ENCODE results near the gene ADAM12.
"Not testable (repeated sequence)": the region's sequence is repeated elsewhere in the genome, so short reads cannot be mapped to it uniquely, and the experiment has no call there.

Gene ADAM12

DNA sequence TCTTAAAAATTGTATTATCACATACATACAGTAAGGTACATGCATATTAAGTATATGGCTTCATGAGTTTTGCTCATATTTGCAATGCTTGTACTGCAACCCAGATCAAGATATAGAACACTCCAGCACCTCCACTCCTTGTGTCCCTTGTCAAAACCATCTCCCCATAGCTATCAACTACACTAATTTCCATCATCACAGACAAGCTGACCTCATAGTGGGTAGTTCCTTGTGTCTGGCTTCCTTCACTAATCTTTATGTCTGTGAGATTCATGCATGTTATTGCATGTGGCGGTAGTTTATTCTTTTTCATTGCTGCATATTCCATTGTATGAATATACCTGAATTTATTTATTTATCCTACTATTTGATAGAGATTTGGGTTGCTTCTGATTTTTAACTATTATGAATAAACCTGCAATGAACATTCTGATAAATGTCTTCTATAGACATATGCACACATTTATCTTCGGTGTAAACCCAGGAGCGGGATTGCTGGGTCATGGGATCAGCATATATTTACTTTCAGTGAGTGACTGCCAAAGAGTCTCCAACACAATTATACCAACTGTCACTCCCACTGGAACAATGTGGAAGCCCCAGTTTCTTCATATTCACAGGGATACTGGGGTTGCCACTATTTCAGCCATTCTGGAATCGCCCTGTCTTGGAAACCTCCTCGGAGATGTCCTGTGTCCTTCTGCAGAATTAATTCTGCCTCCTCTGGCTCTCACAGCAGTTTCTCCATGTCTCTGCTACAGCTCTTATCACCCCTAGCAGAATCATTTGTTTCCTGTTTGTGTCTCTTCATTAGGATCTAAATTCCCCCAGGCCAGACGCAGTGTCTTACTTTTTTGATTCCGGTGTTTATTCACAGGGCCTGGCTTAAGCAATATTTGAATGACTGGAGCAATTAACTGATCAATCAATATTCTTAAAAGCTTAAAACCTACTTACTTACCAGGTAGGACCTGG is 14.7 kb upstream of the ADAM12 start:
- no peak for DNase-seq (ENCODE audit: low read depth, low spot score)

DNA sequence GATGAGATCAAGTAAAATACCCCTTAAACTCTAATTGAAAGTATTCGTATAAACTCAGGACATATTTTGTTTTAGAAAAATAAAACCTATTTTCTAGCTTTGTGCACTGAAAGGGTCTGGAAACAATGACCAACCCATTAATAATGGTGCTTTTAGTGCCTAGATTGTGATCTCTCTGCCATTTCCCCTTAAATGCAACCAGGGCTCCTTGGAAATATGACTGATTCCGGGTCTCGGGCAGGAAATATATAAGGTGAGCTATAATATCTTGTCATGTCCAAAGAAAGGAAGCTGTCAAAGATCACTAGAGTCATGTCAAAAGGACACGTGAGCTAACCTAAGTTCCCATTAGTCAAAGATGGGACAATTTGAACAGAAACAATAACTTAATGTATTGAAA is 12.4 kb upstream of the ADAM12 start:
- DNase-seq (ENCODE audit: low read depth, low spot score) = no peak

DNA sequence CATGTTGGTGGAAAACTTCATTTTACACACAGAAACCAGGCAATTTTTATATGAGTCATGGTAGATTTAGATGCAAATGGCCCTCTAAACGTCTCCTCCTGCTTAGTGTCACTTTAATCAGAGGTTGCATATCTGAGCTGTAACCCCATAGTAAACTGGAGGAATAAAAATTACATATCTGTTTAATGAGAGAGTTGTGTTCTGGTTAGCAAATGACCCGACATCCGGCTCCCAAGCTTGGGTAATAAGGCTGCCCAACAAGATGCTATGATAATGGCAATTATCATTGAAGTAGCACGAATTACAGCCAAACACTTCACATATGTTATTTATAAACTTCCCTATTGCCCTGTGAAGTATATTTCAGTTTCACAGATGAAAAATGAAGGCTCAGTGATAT is 10.6 kb upstream of the ADAM12 start:
- DNase-seq (ENCODE audit: low read depth, low spot score) = no peak

DNA sequence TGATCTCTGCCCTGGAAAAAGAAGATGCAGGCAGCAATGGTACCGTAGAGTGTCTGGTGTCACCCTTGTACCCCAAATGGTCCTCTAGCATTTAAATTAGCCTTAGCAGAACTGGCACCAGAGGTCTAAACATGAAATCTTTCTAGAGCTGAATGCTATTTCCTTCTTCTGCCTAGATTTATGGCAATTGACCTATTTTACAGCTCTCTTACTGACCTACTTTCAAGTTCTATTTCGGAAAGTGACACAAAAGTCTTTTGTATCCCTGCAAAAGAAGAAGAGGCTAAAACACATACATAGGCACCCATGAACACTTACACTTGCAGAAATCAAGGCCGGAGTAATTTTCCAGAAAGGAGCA is 10.1 kb upstream of the ADAM12 start:
- no peak for DNase-seq (ENCODE audit: low read depth, low spot score)

DNA sequence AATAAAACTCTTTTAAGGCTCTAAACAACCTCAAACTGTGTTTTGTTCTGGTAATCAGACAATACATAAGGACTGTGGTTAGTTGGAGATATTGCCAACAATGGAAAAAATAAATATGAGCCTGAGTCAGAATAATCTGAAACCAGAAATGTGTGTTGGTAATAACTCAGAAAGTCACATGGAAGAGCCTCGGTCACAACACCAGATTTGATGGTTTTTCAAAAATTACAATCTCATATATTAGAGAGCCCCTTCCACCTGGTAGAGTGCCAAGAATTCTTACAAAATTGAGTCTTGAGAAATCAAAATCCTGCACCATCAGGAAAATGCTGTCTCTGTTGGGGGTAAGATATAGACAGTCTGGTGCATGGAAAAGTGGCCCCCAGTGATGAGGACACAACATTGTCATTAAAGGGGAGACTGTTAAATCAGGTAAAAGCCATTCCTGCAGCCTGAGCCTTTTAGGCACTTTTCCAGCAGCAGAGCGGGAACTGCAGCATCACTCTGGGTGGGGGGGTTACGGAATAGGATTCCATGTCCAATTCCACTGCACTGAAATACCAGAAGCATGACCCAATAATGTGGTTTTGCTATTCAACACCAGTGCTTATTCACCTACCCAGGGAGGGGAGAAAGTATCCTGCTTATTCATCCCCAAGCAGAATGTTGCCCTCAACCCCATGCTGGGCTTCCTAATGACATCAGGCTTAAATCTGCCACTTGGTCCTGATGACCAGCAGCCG is 9.5 kb upstream of the ADAM12 start:
- peak; percentile 65 for DNase-seq (ENCODE audit: low read depth, low spot score)

DNA sequence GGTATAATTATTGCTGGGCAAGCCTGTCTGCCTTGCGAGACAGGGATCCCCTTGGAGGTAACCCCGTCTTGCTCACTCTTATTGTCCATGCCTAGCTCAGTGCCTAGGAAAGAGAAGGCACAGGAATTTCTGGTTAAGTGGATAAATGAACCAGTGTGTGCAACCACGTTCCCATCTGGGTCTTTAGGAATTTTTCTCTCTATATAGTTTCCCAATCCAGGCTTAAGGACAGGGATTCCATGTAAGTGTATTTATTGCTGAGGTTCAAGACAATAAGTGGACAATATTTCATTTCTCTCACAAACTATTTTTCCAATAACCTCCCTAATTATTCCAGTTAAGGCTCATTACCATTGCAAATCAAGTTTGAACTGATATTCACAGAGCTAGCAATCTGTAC is 8.9 kb upstream of the ADAM12 start:
- no peak for DNase-seq (ENCODE audit: low read depth, low spot score)

DNA sequence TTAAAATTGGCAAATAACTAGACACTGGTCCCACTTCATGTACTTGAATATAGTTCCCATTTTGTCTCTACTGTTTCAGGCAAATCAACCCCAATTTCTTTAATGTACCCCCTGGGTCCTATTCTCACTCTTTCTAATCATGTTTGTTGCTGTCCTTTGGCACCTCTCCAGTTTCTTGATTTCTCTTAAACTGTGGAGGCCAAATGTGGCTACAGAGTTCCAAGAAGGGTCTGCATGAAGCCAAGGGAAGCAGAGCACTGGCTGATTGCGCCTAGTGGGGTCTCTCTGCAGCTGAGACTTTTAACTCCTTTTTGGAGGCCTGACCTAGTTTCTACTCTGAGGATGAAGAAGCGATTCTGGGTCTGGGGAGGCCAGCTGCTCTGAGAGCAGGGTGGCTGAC is 6.7 kb upstream of the ADAM12 start:
- no peak for DNase-seq (ENCODE audit: low read depth, low spot score)

DNA sequence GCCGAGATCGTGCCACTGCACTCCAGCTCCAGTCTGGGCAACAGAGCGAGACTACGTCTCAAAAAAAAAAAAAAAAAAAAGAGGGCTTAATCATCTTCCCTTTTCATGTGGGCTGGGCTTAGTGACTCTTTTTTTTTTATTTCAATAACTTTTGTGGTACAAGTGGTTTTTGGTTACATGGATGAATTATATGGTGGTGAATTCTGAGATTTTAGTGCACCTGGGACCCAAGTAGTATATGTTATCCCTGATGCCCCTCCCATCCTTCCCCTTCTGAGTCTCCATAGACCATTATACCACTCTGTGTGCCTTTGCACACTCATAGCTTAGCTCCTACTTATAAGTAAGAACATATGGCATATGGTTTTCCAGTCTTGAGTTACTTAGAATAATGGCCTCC is 4.8 kb upstream of the ADAM12 start:
- DNase-seq (ENCODE audit: low read depth, low spot score) = no peak

DNA sequence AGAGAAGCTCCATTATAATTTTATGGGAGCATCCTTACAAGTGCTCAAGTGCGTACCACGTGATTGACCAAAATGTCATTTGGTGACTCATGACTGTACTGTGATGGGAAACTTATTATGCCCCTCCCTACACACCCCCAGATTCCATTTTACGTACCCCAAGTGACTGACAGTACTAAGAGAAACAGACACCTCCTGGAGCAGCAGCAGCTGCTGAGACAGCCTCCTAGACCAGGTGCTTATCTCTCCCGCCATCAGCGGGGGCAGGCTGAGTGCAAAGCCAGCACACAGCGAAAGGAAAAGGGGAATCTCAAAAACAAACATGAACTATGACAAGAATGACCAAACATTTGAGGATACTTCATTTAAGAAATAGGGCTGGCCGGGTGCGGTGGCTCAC is 4.2 kb upstream of the ADAM12 start:
- DNase-seq (ENCODE audit: low read depth, low spot score) = no peak

DNA sequence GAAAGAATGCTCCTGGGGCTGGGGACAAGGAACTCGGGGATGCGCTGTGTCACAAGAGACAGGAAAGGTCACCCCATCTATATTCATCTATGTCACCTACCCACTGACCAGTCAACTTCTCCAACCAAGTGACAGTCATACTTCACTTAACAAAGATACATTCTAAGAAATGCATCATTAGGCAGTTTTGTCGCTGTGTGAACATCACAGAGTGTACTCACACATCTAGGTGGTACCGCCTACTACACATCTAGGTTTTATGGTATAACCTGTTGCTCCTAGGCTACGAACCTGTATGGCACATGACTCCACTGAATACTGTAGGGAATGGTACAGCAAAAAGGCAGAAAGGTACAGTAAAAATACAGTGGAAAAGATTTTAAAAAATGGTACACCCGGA is 3.8 kb upstream of the ADAM12 start:
- no peak for DNase-seq (ENCODE audit: low read depth, low spot score)

DNA sequence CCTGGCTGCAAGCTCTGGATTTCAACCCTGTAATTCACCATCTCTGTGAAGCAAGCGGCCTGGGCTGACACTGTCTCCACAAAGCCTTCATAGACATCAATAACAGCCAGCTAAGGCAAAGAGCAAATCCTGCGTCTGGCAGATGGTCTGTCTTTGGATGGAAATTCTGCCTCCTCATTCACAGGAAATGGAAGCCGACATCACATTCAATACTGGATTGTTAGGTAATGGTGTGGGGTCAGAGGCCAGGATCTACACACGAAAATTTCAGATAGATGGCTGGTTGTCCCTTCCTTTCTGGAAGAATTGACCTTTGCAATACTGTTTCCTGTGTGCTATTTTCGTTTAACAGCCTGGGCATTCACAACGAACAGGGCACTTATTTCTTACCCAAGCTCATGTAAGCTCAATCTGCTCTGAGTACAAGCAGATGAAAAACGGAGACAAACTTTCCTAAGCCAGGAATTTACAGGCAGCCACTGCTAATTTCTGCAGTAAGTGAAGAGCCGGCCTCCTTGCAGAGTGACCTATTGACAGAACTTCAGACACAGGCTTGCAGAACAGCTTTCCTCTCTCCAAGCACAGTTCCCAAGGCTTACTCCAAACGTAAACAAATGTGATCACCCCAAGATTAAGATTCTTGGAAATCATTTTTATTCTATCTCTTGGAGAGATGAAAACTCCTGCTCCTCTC is 3.1 kb upstream of the ADAM12 start:
- DNase-seq (ENCODE audit: low read depth, low spot score) = no peak

DNA sequence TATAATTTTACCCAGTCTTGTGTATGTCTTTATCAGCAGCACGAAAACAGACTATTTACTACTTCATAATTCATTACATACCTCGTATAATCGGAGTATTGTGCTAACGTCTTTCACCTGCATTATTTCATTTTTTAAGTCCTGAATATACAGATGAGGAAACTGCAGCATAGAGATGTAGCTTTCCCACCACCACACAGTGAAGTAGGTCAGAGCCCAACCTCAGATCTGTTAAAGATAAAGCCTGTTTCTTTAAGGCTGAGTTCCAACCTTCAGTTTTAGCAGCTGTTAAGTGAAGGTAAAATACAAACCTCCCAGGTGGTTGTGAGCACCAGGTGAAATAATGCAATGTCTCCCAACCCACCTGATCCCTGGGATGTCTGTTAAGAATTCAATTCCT is 2.0 kb upstream of the ADAM12 start:
- DNase-seq (ENCODE audit: low read depth, low spot score) = no peak

DNA sequence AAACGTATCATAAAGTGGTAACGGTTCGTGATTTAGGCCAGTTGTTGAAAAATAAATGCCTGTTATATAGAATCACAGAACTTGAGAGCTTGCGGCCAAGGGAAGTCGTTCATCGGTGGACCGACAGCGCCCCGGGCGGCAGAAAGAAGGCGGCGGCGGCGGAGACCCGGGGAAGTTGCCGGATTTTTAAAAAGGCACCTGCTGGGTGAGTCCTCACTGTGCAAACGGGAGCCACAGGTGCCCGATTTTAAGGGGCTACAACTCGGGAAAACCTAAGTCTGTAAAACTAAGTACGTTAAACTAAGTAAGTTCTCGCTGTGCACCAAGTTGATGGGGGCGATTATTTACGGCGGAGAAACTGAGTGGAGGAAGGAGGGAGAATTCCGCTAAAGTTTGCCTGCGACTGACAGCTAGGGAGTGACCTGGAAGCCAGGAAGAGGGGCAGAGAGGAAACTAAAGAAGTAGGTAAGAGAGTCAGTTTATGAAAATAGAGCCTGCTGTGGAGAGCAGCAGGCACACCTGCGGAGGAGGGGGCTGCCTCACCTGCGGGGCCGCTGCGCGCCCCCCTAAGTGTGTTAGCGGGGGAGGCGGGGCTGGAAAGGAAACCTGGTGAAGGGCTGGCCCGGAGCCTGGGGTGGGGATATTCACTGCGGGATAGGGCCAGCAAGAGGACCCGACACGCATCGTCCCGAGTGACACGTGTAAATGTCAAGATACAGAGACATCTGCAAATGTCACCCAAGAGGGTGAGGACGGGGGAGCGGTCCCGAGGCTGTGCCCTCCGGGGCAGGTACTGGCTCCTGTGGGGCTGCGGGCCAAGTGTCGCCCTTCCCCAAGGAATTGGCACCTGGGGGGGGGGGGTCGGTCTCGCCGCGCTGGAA is 996 bp downstream of the ADAM12 start:
- DNase-seq (ENCODE audit: low read depth, low spot score) = no peak

DNA sequence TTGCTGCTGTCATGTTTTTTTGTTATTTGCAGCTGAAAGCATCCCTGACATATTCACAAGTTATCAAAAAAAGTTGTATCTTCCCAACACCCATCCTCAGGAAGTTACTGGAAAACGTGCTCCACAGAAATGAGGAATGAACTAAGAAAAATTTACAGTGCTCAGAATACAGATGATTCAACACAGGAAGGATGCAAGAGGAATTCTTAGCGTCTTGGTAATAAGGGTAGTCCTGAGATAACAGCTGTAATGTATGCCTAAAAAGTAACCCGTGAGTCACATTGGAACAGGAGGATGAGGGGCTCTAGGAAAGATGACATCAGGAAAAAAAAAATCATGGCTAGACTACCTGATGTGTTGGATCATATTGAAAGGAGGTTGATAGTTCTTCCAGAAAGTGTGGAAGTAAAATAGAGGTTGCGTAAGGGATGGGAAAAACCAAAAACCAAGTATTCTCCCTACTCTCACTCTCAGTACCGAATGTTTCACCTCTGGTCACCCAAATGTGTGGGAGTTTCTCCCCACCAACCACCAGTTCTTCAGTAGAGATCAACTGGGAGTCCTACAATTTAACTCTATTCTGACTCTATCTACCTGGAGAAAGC is 3.9 kb downstream of the ADAM12 start:
- DNase-seq (ENCODE audit: low read depth, low spot score) = no peak

DNA sequence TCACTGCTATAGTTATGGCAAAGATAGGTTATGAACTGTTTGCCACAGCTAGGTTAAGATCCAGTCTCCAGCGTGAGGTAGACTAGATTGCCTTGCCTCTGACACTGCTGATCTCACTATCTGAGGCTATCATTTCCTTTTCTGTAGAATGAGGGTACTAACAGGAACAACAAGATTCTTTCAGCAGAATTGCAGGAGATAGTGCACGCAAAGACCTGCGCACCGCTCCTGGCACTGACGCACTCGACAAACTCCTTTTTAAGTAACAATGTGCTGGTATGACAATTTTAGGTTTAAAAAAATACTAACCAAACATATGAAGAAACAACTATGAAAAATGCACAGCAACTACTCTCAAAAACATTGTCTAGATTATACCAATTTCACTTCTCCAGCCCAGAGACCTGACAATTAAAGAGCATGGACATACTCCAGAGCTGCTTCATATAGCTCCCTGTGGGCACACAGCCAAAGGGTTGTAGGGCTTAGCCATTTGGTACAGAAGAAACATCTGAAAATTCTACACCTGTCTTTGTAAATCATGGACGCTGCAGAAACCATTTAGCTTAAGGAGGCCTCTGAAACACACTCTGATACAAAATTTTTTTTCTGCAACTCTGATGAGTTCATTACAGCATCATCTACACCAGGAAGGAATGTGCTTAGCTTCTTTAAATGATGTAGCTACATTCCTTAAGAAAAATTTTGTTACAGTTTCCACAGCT is 7.8 kb downstream of the ADAM12 start:
- no peak for DNase-seq (ENCODE audit: low read depth, low spot score)

DNA sequence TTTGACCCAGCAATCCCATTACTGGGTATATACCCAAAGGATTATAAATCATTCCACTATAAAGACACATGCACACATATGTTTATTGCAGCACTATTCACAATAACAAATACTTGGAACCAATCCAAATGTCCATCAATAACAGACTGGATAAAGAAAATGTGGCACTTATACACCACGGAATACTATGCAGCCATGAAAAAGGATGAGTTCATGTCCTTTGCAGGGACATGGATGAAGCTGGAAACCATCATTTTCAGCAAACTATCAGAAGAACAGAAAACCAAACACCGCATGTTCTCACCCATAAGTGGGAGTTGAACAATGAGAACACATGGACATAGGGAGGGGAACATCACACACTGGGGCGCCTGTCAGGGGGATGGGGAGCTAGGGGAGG is 9.1 kb downstream of the ADAM12 start:
- DNase-seq (ENCODE audit: low read depth, low spot score) = not testable (repeated sequence)

DNA sequence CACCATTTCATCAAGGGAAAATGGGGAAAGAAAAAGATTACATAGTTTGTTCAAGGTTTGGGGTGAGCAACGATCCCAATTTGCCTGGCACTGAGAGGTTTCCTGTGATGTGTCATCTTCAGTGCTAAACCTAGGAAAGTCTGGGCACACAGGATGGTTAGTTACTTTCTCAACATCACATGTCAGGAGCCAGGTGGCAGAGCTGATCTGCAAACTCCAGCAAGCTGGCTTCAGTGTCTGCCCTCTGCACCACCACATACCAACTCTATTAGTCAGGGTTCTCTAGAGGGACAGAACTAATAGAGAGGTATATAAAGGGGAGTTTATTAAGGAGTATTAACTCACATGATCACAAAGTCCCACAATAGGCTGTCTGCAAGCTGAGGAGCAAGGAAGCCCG is 11.3 kb downstream of the ADAM12 start:
- DNase-seq (ENCODE audit: low read depth, low spot score) = no peak

DNA sequence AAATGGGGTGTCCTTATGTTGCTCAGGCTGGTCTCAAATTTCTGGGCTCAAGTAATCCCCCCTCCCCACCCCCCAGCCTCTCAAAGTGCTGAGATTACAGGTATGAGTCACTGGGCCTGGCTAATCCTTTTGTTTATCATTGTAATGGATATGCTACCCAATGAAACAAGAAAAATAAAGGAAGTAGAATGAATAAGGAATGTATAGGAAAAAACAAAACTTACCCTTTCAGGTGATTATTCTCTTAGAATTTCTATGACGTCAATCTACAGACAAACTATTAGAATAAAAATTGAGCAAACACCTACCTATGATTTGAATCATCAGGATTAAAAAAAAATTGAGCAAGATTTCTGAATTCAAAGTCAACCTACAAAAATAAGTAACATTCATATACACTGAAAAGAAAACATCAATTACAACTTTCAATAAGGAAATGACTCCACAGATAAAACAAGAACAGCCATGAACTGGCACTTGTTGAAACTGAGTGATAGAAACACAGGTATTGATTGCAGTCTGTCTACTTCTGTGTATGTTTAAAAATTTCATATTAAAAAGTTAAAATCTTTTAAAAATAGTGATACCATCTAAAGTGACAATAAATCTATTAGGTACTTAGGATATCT is 12.2 kb downstream of the ADAM12 start:
- DNase-seq (ENCODE audit: low read depth, low spot score) = no peak

DNA sequence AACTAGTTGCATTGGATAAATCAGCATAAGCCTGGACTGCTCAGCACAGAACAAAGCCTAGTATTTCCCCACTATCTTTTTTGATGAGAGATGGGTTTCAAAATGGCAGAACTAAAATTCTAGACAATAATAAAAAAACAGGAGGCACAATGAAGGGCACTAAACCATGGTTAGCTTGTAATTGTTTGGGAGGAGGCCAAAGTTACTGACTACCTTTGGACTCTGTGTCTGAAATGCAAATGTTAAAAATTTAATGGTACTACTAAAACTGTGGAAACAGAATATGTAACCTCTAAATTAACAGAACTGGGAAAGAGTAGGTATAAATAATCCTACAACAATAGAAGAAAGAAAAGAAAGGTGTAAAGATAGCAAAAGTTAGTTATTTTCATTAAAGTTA is 13.0 kb downstream of the ADAM12 start:
- no peak for DNase-seq (ENCODE audit: low read depth, low spot score)

DNA sequence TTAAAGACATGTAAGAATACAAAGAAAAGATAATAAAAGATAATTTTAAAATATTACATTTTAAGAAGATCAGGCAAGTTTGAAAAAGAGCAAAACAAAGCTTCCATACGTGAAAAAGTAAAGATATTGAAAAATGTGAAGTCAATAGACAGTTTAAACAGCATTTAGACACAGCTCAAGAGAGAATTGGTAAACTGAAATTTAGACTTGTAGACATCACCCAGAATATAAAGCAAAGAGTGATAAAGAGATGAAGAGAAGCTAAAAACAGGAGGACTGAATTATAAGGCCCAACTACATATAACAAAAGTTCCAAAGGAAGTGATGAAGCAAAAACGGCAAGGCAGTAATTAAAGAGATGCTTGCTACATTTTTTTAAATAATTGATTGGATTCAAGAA is 13.8 kb downstream of the ADAM12 start:
- DNase-seq (ENCODE audit: low read depth, low spot score) = no peak

Measured in brain pericyte (primary cell).